DMS153 treated with DMSO at 0.1 percent for 48 hours (cell line): ENCODE data around the gene USP25.
"Not testable (repeated sequence)": the region's sequence is repeated elsewhere in the genome, so short reads cannot be mapped to it uniquely, and the experiment has no call there.

Source experiments
- DNase-seq: peaks from one replicate; lab custom pipeline; 2025; ENCODE audit not compliant: unreplicated experiment; lab: John Stamatoyannopoulos, UW

The USP25 gene

GRCh38 chr21:15732290-15732995, 2.7 kb downstream of the USP25 start:
- DNase-seq, result no peak

- DNase-seq, result no peak
Observed at GRCh38 chr21:15732996-15733329, 3.2 kb downstream of the USP25 start.

DNA sequence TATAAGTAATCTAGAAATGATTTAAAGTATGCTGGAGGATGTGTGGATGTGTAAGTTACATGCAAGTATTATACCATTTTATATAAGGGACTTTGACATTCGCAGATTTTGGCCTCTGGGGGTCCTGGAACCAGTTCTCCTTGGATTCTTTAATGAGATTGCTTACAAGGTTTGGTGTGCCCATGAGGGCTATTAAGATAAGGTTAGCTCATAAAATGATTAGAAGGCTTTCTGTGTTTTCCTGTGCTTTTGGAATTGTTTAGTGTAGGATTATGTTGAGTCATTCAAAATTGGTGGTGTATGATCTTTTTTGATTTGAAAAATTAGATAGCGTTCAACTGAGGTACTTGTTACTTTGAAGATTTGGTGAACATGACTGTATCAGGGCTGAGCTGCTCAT, 5.6 kb downstream of the USP25 start:
- DNase-seq, result no peak

- DNase-seq, result not testable (repeated sequence)
Observed at GRCh38 chr21:15735931-15736330, 6.1 kb downstream of the USP25 start.

DNA sequence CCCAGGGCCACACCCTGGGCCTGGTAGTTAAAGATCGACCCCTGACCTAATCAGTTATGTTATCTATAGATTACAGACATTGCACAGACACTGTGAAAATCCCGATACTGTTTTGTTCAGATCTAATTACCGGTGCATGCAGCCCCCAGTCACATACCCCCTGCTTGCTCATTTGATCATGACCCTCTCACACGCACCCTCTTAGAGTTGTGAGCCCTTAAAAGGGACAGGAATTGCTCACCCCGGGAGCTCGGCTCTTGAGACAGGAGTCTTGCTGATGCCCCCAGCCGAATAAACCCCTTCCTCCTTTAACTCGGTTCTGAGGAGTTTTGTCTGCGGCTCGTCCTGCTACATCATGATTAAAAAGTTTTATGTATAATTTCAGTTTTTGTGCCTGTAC, 9.0 kb downstream of the USP25 start:
- not testable (repeated sequence) for DNase-seq

- no peak for DNase-seq
Observed at GRCh38 chr21:15740383-15740782, 10.6 kb downstream of the USP25 start.

- no peak for DNase-seq
Observed at GRCh38 chr21:15741510-15741909, 11.7 kb downstream of the USP25 start.

- DNase-seq, result no peak
Observed at GRCh38 chr21:15742052-15742670, 12.4 kb downstream of the USP25 start.

DNA sequence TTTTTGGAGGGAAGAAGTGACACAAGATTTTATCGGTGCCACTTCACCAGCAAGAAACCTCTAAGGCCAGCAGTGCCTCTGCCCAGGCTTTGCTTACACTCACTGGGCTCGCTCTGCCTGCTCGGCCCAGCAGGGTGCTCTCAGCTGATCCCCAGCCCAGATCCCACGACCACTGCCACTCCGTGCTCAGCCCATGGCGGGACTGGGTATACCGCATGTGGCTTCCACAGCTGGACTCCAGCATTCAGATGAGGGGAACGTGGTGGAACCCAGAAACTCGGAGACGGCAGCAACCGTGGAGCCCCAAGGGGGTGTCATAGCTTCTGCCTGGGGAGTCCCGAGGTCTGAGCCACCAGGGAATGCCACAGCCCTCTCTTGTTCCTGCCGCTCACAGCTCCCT, 12.9 kb downstream of the USP25 start:
- no peak for DNase-seq

DNA sequence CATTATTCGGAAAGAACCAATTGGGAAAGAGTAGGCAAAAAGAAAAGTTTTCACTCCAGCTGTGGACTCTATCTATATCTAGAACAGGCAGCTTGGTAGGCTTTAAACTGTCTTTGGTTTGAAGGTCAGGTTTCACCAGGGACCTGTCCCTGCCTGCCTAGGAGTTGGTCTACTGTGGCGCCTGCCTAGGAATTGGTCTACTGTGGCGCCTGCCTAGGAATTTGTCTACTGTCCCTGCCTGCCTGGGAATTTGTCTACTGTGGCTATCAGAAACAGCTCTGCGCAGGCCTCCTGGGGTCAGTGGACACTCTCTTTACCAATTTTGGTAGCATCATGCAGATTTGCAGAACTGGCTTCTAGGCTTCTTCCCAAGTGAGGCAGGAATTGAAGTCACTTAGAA, 13.8 kb downstream of the USP25 start:
- no peak for DNase-seq

DNA sequence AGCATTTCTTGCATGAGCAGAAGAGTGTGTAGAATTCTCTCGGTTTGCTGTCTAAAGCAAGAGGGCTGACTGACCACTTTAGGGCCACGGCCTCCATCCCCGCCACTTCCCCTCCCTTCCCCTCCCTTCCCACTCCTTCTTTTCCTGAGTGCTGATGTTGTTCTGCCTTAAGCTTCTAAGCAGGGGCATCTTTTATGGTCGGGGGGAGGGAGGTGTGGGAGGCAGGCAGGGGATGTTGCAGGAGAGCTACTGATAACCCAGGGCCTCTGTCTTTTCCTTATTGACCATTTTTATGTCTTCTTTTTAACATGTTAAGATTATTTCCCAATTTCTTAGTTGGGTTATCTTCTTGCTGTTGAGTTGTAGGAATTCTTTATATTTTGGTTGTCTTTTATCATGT, 15.1 kb downstream of the USP25 start:
- DNase-seq, result no peak

- DNase-seq, result no peak
Observed at GRCh38 chr21:15748586-15748985, 18.8 kb downstream of the USP25 start.

DNA sequence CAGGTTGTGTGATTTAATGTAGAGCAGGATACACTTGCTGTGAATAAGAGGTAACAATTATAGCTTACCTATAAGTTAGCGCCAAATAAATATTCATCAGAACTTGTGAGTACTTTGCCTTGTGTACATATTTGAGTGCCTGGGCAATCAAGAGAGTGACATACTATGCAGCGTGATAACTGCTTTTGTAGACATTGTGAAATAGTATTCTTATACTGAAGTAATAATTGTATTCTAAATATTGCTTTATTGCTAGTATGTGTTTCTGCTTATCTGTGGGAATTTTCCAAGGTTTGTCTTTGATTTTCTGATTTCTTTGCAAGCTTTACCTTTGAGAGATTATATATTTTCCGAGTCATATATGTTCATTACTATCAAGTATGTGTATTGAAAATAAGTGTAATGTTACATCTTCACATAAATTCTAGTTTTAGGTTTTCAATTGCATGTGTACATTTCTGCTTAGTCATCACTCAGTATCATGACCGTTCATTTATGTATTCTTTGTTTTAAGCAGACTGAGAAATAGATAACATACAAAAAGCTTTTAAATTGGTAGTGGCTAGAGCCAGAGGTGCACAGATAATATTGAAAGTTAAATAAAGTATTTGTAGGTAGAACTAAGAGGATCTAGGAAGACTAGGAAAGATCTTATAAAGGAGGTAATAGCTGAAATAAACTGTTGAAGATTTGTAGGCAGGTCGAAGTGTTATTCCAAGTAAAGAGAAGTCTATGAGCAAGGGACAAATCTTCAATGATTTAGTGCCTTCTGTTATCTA, 19.5 kb downstream of the USP25 start:
- DNase-seq, result no peak

DNA sequence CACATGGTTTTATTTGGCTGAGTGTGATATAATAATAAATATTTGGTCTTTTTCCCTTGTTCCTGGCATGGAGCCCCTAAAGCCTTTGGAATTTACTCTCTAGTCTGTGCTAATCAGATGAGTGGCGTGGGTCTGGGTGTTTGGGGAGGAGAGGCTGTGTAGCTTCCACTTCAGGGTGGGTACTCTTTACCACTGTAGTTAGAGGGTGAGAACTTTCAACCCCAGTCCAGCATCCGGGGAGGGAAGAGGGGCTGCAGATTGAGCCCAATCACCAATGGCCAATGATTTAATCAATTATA, 20.0 kb downstream of the USP25 start:
- DNase-seq, result no peak

DNA sequence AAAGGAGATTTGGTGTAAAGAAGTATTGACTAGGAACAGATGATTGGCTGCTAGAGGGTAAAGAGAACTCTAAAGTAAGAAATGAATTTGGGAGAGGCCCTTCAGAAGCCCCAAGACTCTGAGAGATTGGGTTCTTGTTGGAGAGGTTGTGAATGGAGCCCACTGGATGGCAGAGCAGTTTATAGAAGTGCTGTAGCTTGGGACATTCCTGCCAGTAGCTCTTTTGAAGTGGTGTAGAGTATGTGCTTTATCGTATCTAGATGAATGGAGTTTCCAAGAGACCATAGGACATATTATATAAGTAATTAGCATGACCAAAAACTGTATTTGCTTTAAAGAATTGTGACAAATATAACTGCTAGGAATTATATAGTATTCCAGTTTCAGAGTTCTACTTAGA, 21.3 kb downstream of the USP25 start:
- DNase-seq, result no peak

- DNase-seq, result no peak
Observed at GRCh38 chr21:15751546-15751945, 21.8 kb downstream of the USP25 start.

DNA sequence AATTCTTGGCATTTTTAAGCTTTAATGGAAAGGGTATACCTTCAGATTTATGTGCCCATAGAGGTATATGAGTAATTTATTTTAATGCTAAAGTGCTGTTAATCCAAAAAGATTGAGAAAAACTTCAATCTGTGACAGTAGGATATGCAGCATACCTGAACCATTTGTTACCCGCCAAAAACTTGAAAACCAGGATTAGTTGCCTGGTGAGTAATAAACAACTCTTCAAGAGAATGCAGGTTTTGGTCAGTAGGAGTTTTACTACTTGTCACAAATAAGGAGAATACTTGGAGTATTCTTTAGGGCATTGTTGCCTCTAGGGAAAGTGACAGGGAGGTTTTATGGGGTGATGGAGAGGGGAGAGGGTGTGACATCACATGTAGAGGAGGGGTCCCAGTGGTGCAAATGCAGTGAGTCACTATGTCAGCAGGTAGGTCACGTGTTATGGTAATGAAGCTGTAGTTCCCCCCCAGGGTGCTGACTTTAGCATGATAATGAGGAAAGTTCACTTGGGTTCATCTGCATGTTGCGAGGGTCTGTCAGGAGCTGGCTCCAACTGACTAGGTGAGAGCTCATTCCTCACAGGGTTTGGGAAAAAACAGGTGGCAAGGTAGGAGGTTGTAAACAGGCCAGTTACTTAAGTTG, 23.1 kb downstream of the USP25 start:
- DNase-seq, result no peak

- no peak for DNase-seq
Observed at GRCh38 chr21:15753741-15754140, 24.0 kb downstream of the USP25 start.

DNA sequence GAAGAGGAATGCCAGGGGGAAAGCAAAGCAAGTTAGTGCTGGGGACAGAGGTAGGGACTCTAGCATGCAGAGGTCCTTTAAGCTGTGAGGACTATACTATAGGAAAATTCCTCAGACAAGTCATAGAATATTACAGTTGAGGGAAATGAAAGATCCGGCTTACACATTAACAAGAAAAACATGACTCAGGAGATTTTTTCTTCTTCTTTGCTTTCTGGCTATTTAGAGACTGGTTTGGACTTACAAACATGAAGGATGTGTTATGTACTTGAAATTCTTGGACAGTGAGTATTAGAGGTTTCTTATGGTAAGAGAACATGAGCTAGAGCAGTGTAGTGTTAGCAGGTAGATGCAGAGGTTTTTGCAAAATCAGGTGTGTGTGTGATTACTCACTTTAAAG, 24.9 kb downstream of the USP25 start:
- no peak for DNase-seq

DNA sequence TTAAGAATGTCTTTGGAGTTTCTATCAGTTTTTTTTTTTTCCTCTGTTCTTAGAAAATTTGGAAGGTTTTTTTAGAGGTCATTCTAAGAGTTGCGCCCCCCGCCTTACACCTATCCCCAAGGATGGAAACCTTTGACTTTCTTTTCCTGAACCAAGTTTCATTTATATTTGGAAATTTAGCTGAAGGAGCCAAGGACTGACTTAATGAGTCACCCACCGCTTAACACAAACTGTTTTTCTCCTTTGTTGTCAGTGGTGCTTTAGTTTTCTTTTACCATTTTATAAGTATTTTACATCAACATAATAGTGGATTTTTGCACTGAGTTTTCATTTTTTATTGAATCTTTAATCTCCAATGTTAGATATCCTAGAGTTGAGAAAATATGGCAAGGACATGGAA, 25.3 kb downstream of the USP25 start:
- DNase-seq, result no peak

- no peak for DNase-seq
Observed at GRCh38 chr21:15759469-15759868, 29.7 kb downstream of the USP25 start.

DNA sequence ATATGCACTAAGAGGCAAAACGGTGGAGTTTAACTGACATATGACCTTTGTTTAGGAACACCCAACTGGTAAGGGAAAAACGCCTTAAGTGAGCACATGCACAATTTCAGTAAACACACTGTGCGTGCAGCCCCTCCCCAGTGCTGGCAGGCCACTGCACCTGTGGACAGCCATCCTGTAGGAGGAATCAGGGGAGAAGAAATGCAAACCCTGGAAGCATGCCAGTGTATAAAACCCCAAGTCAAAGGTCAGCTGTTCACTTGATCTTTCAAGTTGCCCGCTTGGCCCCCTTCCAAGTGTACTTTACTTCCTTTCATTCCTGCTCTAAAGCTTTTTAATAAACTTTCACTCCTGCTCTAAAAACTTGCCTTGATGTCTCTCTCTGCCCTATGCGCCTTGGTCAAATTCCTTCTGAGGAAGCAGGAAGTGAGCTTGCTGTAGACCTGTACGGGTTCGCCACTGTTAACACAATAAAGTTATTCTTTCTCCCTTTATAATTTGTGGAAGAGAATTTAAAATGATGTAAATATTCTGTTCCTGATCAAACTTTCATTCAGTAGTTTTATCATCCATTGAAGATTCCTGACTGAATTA, 31.8 kb downstream of the USP25 start:
- no peak for DNase-seq
